T-helper 2 cell treated with Interferon-gamma antibody and Interleukin-4, amounts not matched to agents 5 μg/mL and 100 μg/mL, for 36 hours (primary cell): ENCODE measurements around the gene CHSY3.
A peak's percentile ranks its signal among the peaks of the same experiment; 100 is the strongest.

Experiments used
- DNase-seq: peaks from one replicate; pipeline ENCODE4 v3.0.0; 2021; ENCODE audit warnings: low spot score
- H3K27ac Mint-ChIP-seq: one replicate; pipeline ENCODE4 v1.8.0; 2021; ENCODE audit warnings: mild to moderate bottlenecking, mixed read lengths
- H3K27me3 Mint-ChIP-seq: one replicate; pipeline ENCODE4 v1.8.0; 2021; ENCODE audit warnings: low read depth, mixed read lengths
- H3K36me3 Mint-ChIP-seq: one replicate; pipeline ENCODE4 v1.8.0; 2021; ENCODE audit warnings: low read depth, mixed read lengths
- H3K4me1 Mint-ChIP-seq: one replicate; pipeline ENCODE4 v1.8.0; 2021; ENCODE audit warnings: low read depth, mixed read lengths
- H3K4me3 Mint-ChIP-seq: one replicate; pipeline ENCODE4 v1.8.0; 2022; ENCODE audit warnings: mild to moderate bottlenecking, moderate library complexity, mixed read lengths
- H3K9me3 Mint-ChIP-seq: one replicate; pipeline ENCODE4 v1.8.0; 2021; ENCODE audit warnings: mixed read lengths

CHSY3 gene

DNA sequence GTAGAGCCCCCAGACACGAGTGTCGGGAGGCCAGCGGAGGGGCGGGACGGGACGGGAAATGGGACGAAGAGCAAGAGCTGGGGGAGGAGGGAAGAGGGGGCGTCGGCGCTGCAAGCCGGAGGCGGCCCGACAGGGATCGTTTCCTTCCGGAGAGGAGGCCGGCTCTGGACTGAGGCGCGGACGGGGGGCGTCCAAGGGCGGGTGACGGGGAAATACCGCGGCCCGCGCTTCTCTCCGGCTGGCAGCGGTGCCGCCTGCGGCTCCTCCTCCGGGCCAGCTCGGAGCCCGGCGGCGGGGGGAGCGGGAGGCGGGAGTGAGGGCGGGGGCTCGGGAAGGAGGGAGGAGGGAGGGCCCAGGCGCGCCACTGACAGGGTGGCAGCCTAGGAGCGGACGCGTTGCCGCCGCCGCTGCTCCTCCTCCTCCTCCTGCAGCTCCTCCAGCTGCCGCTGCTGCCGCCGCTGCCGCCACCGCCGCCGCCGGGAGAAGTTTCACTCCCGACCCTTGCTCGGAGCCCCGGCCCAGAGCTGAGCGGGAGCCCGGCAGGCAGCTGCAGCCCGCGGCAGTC is at the start of gene CHSY3:
Gene CHSY3, plus strand, starts transcription at position 364 of the 565 bp plus-strand sequence.
- Mint-ChIP-seq H3K36me3 (peaks cover 2% of the 10 kb centered on the region), H3K4me3 (peak within 1 kb of the TSS; percentile 86), H3K9me3 (no peaks in the 10 kb centered on the region), H3K4me1 (peaks cover 11% of the 10 kb centered on the region), H3K27me3 (peaks cover 54% of the 10 kb centered on the region), H3K27ac (no peak within 1 kb of the TSS)
- DNase-seq, result peak; percentile 38

GRCh38 chr5:129856325-129856724 is 47.9 kb upstream of the CHSY3 start:
- Mint-ChIP-seq H3K27me3 (no peaks in the 10 kb centered on the region), H3K9me3 (no peaks in the 10 kb centered on the region), H3K4me3 (no peak overlapping the region), H3K27ac (no peak overlapping the region), H3K4me1 (no peaks in the 10 kb centered on the region), H3K36me3 (no peaks in the 10 kb centered on the region)
- no peak for DNase-seq

GRCh38 chr5:129857116-129857515 is 47.1 kb upstream of the CHSY3 start:
- Mint-ChIP-seq H3K27me3 (no peaks in the 10 kb centered on the region), H3K4me1 (no peaks in the 10 kb centered on the region), H3K36me3 (no peaks in the 10 kb centered on the region), H3K4me3 (no peak overlapping the region), H3K27ac (no peak overlapping the region), H3K9me3 (no peaks in the 10 kb centered on the region)
- no peak for DNase-seq

DNA sequence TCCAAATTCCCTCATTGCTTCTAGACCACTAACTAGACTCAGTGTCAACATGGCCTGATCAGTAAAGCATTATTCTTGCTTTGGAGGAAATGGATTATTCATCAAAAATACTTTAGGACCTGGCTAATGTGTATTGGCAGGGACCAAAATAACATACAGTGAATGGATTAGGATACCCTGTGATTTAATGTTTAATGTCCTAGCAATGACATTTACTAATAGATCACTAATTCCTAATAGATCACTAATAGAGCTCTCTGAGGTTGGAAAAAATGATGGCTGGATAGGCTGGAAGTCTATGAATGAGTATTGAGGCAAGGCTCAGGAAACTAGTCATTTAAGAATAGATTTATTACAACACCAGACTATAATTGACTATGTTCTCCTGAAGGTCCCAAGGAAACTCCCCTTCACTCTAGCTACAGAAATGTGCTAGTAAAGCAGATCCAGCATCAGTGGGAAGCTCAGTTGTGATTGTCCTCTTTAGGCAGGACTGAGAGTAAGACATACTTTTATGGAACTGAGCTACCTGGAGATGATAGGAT is 46.1 kb upstream of the CHSY3 start:
- no peaks in the 10 kb centered on the region for H3K36me3 Mint-ChIP-seq
- DNase-seq, result no peak
- H3K27ac Mint-ChIP-seq, result no peak overlapping the region
- H3K27me3 Mint-ChIP-seq, result no peaks in the 10 kb centered on the region
- H3K9me3 Mint-ChIP-seq, result no peaks in the 10 kb centered on the region
- H3K4me3 Mint-ChIP-seq, result no peak overlapping the region
- no peaks in the 10 kb centered on the region for H3K4me1 Mint-ChIP-seq

DNA sequence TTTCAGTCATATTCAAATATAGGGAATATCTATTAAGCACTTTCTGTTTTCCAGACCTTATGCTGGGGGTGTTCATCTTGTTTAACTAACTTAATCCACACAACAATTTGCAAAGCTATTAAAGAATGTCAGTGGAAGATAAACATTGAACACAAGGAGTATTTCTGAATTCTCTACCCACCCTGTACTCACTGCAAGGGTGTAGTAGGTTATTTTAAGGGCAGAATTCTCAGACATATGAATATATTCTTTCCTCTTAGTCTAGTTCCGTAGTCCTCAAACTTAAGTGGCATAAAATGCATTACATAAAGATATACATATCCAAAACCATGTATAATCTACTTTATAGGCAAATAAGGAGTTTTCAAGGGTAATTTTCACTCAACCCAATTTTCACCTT is 19.9 kb upstream of the CHSY3 start:
- H3K27me3 Mint-ChIP-seq, result no peaks in the 10 kb centered on the region
- no peaks in the 10 kb centered on the region for H3K36me3 Mint-ChIP-seq
- H3K27ac Mint-ChIP-seq, result no peak overlapping the region
- no peak overlapping the region for H3K4me3 Mint-ChIP-seq
- no peaks in the 10 kb centered on the region for H3K4me1 Mint-ChIP-seq
- DNase-seq, result no peak
- no peaks in the 10 kb centered on the region for H3K9me3 Mint-ChIP-seq

GRCh38 chr5:129899454-129899853 is 4.8 kb upstream of the CHSY3 start:
- Mint-ChIP-seq H3K36me3 (peaks cover 2% of the 10 kb centered on the region), H3K4me1 (peaks cover 4% of the 10 kb centered on the region), H3K4me3 (no peak overlapping the region), H3K27me3 (peaks cover 27% of the 10 kb centered on the region), H3K27ac (no peak overlapping the region), H3K9me3 (no peaks in the 10 kb centered on the region)
- no peak for DNase-seq

GRCh38 chr5:129902816-129903215 is 1.4 kb upstream of the CHSY3 start:
- Mint-ChIP-seq H3K27me3 (peaks cover 49% of the 10 kb centered on the region), H3K9me3 (no peaks in the 10 kb centered on the region), H3K4me3 (no peak overlapping the region), H3K27ac (no peak overlapping the region), H3K36me3 (peaks cover 2% of the 10 kb centered on the region), H3K4me1 (peaks cover 11% of the 10 kb centered on the region)
- no peak for DNase-seq

DNA sequence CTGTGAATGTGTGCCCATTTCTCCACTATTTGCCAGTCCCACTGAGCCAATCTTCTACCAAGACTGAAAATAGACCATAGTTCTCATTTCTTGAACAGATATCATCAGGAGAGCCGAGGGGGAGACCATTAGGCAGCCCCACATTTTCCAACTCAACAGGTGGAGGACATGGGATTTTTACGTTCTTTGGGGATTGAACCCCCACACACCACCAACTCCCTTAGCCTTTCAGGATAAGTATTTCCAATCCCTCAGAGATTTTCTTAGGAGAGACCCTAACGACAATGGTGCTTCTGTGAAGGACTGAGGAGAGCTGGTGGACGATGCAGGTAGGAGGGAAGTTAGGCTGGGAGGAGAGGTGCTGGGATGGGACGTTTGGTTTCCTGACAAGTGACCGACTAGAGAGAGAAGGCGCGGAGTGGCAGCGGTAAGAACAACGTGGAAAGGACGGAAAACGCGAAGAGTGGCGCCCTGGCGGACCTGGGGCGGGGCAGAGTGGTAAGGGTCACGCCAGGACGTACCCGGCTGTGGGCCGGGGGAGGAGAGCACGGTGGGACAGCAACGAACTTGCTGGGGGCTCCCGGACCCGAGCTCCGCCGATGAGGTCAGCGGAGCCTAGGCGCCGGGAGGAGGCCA is 681 bp upstream of the CHSY3 start:
- Mint-ChIP-seq H3K9me3 (no peaks in the 10 kb centered on the region), H3K27ac (no peak overlapping the region), H3K4me1 (peaks cover 11% of the 10 kb centered on the region), H3K36me3 (peaks cover 2% of the 10 kb centered on the region), H3K4me3 (peak overlapping the region; percentile 86), H3K27me3 (peaks cover 54% of the 10 kb centered on the region)
- DNase-seq, result no peak

GRCh38 chr5:129904667-129905472 is 605 bp downstream of the CHSY3 start:
- Mint-ChIP-seq H3K27me3 (peaks cover 52% of the 10 kb centered on the region), H3K4me3 (no peak overlapping the region), H3K4me1 (peaks cover 11% of the 10 kb centered on the region), H3K27ac (no peak overlapping the region), H3K9me3 (no peaks in the 10 kb centered on the region), H3K36me3 (peaks cover 2% of the 10 kb centered on the region)
- no peak for DNase-seq

- DNase-seq, result no peak
- peaks cover 2% of the 10 kb centered on the region for H3K36me3 Mint-ChIP-seq
- no peak overlapping the region for H3K27ac Mint-ChIP-seq
- peak overlapping the region; percentile 70 for H3K4me3 Mint-ChIP-seq
- H3K9me3 Mint-ChIP-seq, result no peaks in the 10 kb centered on the region
- H3K4me1 Mint-ChIP-seq, result peaks cover 11% of the 10 kb centered on the region
- H3K27me3 Mint-ChIP-seq, result peaks cover 52% of the 10 kb centered on the region
Measured at GRCh38 chr5:129905473-129906176, 1.4 kb downstream of the CHSY3 start.

DNA sequence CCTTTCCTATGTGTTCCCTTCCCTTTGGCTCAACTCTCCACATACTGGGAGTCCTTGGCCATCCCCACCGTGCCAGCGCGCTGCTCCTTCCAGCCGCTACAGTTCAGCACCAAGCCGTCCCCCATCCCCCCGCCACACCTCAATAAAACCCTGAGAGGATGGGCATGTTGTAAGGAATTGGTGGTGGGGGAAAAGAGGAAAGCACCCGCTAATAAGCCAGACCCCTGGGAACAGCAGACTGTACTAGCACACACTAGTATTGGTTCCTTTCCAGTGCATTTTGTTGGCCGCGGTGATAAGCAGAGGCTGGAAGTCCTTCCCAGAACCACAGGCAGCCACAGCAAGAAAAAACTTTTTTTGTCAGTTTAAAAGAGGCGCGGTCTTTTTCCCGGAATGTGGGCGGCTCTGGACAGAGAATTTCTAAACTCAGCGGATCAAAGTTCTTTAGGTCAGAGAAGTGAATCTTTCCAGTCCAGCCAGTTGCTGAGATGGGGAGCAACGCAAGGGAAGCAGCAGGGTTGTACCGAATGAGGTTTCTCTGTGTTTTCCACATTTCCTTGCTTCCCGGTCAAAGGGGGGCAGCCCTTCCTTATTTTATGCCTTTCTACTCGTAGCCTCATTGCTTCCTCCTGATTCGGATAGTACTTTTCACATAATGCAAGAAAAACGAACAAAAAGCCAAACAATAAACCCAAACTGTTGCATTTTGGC is 2.1 kb downstream of the CHSY3 start:
- H3K4me3 Mint-ChIP-seq, result peak overlapping the region; percentile 70
- H3K27me3 Mint-ChIP-seq, result peaks cover 50% of the 10 kb centered on the region
- DNase-seq, result no peak
- H3K27ac Mint-ChIP-seq, result no peak overlapping the region
- H3K4me1 Mint-ChIP-seq, result peaks cover 11% of the 10 kb centered on the region
- peaks cover 2% of the 10 kb centered on the region for H3K36me3 Mint-ChIP-seq
- no peaks in the 10 kb centered on the region for H3K9me3 Mint-ChIP-seq

- H3K36me3 Mint-ChIP-seq, result no peaks in the 10 kb centered on the region
- peaks cover 7% of the 10 kb centered on the region for H3K4me1 Mint-ChIP-seq
- H3K9me3 Mint-ChIP-seq, result no peaks in the 10 kb centered on the region
- H3K4me3 Mint-ChIP-seq, result no peak overlapping the region
- H3K27ac Mint-ChIP-seq, result no peak overlapping the region
- no peak for DNase-seq
- peaks cover 27% of the 10 kb centered on the region for H3K27me3 Mint-ChIP-seq
Measured at GRCh38 chr5:129909225-129909624, 5.0 kb downstream of the CHSY3 start.

DNA sequence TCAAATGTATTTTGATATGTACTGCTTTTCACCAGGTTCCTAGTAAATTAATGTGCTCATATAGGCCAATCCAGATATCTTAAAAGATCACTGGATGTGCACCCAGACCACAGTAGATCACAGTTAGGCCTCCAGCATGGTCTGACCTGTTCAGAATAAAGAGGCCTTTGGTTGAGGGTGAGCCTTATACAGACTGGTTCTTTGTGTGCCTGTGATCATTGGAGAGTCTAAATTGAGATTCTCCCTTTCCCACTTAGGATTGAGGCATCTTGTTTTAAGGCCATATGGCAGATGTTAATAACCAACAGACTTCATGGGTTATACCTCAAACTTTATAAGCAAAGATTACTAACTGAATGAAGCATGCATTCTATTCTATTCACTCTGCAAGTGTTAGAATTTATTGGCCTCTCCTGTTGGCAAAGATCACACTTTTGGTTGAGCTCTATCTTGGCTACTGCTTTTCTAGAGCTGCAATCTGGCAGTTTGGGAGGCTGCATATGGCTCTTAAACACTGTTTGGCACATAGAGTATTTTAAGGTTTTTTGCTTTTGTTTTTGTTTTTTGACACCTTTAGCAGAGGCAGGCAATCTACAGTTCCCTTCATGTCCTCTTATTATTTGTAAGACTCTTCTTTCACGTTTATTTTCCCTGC is 8.5 kb downstream of the CHSY3 start:
- Mint-ChIP-seq H3K4me3 (no peak overlapping the region), H3K27ac (no peak overlapping the region), H3K9me3 (no peaks in the 10 kb centered on the region), H3K4me1 (no peaks in the 10 kb centered on the region), H3K27me3 (peaks cover 6% of the 10 kb centered on the region), H3K36me3 (no peaks in the 10 kb centered on the region)
- no peak for DNase-seq
